NCI-H2227 (cell line): Measurements from ENCODE around the gene TMEM74B.
A peak's percentile ranks its signal among the peaks of the same experiment; 100 is the strongest.

Source experiments
- DNase-seq: peaks from one replicate; lab custom pipeline; 2025; ENCODE audit not compliant: unreplicated experiment; lab: John Stamatoyannopoulos, UW

Gene TMEM74B

DNA sequence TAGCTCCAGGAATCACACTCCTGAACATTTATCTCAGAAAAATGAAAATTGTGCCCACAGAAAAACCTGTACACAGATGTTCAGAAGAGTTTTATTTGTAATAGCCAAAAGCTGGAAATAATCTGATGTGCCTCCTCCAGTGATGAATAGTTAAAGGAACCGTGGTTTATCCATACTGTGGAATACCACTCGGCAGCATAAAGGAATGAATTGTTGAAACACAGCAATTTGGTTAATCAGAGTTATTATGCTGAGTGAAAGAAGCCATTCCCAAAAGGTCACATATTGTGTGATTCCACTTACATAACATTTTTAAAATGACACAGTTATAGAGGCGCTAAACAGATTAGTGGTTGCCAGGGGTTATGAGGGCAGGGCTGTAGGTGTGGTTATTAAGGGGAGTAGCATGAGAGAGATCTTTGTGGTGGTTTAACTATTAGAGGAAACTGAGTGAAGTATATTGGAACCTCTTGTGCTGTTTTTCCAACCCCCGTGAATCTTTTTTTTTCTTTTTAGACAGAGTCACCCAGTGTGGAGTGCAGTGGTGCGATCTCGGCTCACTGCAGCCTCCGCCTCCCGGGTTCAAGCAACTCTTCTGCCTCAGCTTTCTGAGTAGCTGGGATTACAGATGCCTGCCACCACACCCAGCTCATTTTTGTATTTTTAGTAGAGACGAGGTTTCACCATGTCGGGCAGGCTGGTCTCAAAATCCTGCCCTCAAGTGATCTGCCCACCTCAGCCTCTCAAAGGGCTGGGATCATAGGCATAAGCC lies 40.2 kb downstream of the TMEM74B start:
- peak; percentile 53 for DNase-seq

DNA sequence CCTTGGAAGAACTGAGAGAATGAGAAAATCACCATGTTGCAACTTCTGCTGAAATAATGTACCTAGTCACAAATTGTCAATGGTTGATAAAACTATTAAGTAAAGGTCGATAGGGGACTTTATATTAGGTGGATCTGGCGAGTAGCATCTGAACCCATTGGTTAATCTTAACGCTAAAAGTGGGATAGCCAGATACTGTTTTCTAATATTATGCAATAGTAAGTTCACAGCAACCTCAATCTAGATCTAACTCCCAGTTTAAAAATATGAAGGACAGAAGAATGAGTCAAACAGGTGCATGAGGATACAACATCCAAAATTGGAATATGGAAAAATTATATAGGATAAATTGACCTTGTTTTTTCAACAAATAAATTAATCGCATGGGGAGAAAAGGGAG lies 47.5 kb downstream of the TMEM74B start:
- no peak for DNase-seq

DNA sequence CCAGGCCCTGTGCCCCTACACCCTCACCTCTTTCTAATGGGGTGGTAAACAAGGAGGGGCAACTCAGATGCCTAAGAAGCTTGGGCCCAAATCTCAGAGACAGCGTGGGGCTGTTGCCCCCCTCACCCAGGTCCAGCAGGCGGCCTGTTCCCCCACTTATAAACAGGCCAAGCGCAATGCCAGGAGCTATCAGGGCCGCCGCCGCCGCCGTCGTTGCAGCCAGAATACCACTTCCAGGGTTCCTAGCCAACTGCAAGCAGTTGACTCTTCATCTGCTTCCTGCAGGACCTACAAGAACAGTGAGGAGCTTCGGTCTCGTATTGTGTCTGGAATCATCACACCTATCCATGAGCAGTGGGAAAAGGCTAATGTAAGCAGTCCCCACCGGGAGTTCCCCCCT lies 49.9 kb downstream of the TMEM74B start:
- no peak for DNase-seq

DNA sequence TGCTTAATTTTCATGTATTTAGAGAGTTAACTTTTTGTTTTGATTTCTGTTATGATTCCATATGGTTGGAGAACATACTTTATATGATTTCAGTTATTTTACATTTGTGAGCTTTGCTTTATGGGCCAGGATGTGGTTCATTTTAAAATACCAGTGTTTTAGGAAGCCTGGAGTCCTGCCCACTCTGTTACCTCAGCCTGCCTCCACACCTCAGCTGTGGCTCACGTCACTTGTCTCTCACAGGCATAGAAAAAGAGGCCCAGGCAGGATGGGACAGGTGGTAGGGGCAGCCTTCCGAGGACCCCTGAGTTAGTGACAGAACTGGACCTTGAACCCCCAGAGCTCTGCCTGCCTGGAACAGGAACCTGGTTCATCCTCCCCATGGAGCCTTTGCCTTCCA lies 50.4 kb downstream of the TMEM74B start:
- no peak for DNase-seq

DNA sequence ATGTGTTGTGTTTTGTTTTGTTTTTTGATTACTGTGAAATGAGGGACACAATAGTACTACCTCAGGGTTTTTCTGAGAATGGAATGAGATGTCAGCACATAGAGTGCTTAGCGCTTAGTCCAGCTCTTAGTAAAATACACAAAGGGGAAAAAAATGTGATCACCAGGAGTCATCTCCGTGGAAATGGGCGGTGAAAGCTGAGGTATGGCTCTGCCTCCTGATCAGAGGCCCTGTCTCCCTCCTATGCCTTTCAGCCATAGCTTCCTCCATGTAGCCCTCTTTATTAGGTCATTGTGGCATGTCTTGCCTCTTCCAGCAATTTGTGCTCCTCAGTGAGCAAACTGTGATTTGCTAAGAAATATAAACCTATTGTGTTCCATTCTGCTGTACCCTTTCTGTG lies 53.4 kb downstream of the TMEM74B start:
- no peak for DNase-seq

DNA sequence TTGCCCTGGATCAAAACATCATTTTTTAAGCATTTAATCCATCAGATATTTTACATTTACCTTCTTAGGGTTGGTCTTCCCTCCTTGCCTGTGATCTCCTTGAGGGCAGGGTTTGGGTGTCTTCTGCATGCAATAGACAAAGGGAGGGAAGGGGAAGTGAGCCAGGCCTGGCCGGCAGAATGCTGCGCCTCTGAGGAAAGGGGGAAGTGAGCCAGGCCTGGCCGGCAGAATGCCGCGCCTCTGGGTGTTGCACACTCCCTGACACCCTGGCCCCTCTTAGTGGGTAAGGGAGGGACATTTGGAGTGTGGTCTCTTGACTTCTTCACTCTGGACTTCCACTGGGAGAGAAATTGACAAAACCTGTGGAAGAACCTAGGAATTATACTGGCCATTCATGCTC lies 53.9 kb downstream of the TMEM74B start:
- no peak for DNase-seq
